CD4-positive, alpha-beta T cell treated with Interleukin-6 for 4 hours (primary cell): ENCODE measurements around the gene CKLF.

Experiments
- DNase-seq: peaks from one replicate; pipeline ENCODE4 v3.0.0-alpha.2; 2020; ENCODE audit warnings: mixed read lengths

CKLF gene

GRCh38 chr16:66517586-66518263 lies 34.7 kb upstream of the CKLF start:
- no peak for DNase-seq

GRCh38 chr16:66519482-66520373 lies 32.6 kb upstream of the CKLF start:
- no peak for DNase-seq

- DNase-seq, result peak; percentile 30
These were observed 31.8 kb upstream of the CKLF start for GRCh38 chr16:66520406-66521170.

- no peak for DNase-seq
These were observed 31.1 kb upstream of the CKLF start for GRCh38 chr16:66521252-66521713.

- peak; percentile 92 for DNase-seq
These were observed 30.2 kb upstream of the CKLF start for GRCh38 chr16:66521951-66522771.

GRCh38 chr16:66522816-66523590 lies 29.4 kb upstream of the CKLF start:
- DNase-seq, result no peak

GRCh38 chr16:66523861-66524354 lies 28.5 kb upstream of the CKLF start:
- peak; percentile 65 for DNase-seq

- DNase-seq, result peak; percentile 47
These were observed 27.7 kb upstream of the CKLF start for GRCh38 chr16:66524601-66525164.

- DNase-seq, result no peak
These were observed 26.8 kb upstream of the CKLF start for GRCh38 chr16:66525396-66526180.

GRCh38 chr16:66528294-66528693 lies 24.1 kb upstream of the CKLF start:
- no peak for DNase-seq

- no peak for DNase-seq
These were observed 22.9 kb upstream of the CKLF start for GRCh38 chr16:66529475-66529874.

- no peak for DNase-seq
These were observed 18.0 kb upstream of the CKLF start for GRCh38 chr16:66534376-66534799.

- DNase-seq, result no peak
These were observed 15.9 kb upstream of the CKLF start for GRCh38 chr16:66536525-66536924.

GRCh38 chr16:66537236-66537635 lies 15.1 kb upstream of the CKLF start:
- DNase-seq, result no peak

- no peak for DNase-seq
These were observed 13.5 kb upstream of the CKLF start for GRCh38 chr16:66538910-66539309.

GRCh38 chr16:66539623-66540469 lies 12.5 kb upstream of the CKLF start:
- DNase-seq, result peak; percentile 53

GRCh38 chr16:66541388-66542355 lies 10.7 kb upstream of the CKLF start:
- DNase-seq, result no peak

- no peak for DNase-seq
These were observed 10.0 kb upstream of the CKLF start for GRCh38 chr16:66542396-66542795.
